Tibial nerve (tissue), 3 donors: Measurements from ENCODE around the gene ACBD6.

Source experiments
- EP300 ChIP-seq, 2 donors: sonication (generic); formaldehyde crosslinking; IDR thresholded peaks; one replicate each; pipeline ENCODE4 v1.6.1; 2017; ENCODE audit warnings: antibody characterized with exemption in 2 of 2, mild to moderate bottlenecking in 1 of 2
- POLR2A ChIP-seq, 2 donors: fragments of 450-650 bp; IDR thresholded peaks; one replicate each; pipeline ENCODE4 v1.6.1; 2017; ENCODE audit warnings: antibody characterized with exemption in 2 of 2, mild to moderate bottlenecking in 2 of 2, moderate library complexity in 2 of 2

- no peak for TF ChIP-seq POLR2A (IDR thresholded peaks at IDR 0.05)
- no peak for TF ChIP-seq EP300 (IDR thresholded peaks at IDR 0.05)
Measured at GRCh38 chr1:180254496-180254819, 247.9 kb downstream of the ACBD6 start.
